ENCODE measurements around the gene INPP1.
"Not testable (repeated sequence)": the region's sequence is repeated elsewhere in the genome, so short reads cannot be mapped to it uniquely, and the experiment has no call there.

Gene INPP1

GRCh38 chr2:190354003-190354690 lies 10.8 kb downstream of the INPP1 start:
- POLR2A ChIA-PET: no interaction called here
- DNase-seq (ENCODE audit: low read depth, low spot score): no peak
- no peak for TF ChIP-seq CTCF (IDR thresholded peaks at IDR 0.05; ENCODE audit: insufficient read depth, low read length, missing control alignments)
- CTCF ChIA-PET: interaction anchor here (1.3 to 5.2 kb wide), 2 partner anchors 8 to 10 kb away, joined by 3 to 20 read pairs; no protein-coding TSS in a partner anchor
- no peak overlapping the region for H3K4me3 ChIP-seq (ENCODE audit: low read depth, low read length)

- ChIA-PET CTCF (interaction anchor here (0.7 to 5.2 kb wide), 3 partner anchors 12 to 695 kb away, joined by 4 to 20 read pairs (median 4); no protein-coding TSS in a partner anchor), POLR2A (no interaction called here)
- no peak overlapping the region for H3K4me3 ChIP-seq (ENCODE audit: low read depth, low read length)
- DNase-seq (ENCODE audit: low read depth, low spot score): no peak
- TF ChIP-seq CTCF (IDR thresholded peaks at IDR 0.05; ENCODE audit: insufficient read depth, low read length, missing control alignments): no peak
Observed at GRCh38 chr2:190355968-190356644, 12.7 kb downstream of the INPP1 start.

- H3K4me3 ChIP-seq (ENCODE audit: low read depth, low read length): no peak overlapping the region
- no peak for TF ChIP-seq CTCF (IDR thresholded peaks at IDR 0.05; ENCODE audit: insufficient read depth, low read length, missing control alignments)
- POLR2A ChIA-PET: no interaction called here
- CTCF ChIA-PET: interaction anchor here (1.2 to 5.2 kb wide), 2 partner anchors 9 to 13 kb away, joined by 3 to 20 read pairs; no protein-coding TSS in a partner anchor
- DNase-seq (ENCODE audit: low read depth, low spot score): no peak
Observed at GRCh38 chr2:190357600-190357999, 14.2 kb downstream of the INPP1 start.

- H3K4me3 ChIP-seq (ENCODE audit: low read depth, low read length); DNase-seq (ENCODE audit: low read depth, low spot score); POLR2A ChIA-PET: not testable (repeated sequence)
- CTCF ChIA-PET: interaction anchor here (1.3 to 1.7 kb wide), 2 partner anchors 15 to 270 kb away, joined by 6 read pairs; no protein-coding TSS in a partner anchor
Observed at GRCh38 chr2:190358655-190359448, 15.5 kb downstream of the INPP1 start.

GRCh38 chr2:190360561-190360960 lies 17.2 kb downstream of the INPP1 start:
- ChIA-PET POLR2A (no interaction called here), CTCF (interaction anchor here (1.0 to 2.3 kb wide), 4 partner anchors 8 to 272 kb away, joined by 3 to 6 read pairs (median 4); no protein-coding TSS in a partner anchor)

More at GRCh38 chr2:190360561-190360960, 17.2 kb downstream of the INPP1 start:
- no peak overlapping the region for H3K4me3 ChIP-seq (ENCODE audit: low read depth, low read length)
- DNase-seq (ENCODE audit: low read depth, low spot score): no peak
- no peak for TF ChIP-seq CTCF (IDR thresholded peaks at IDR 0.05; ENCODE audit: insufficient read depth, low read length, missing control alignments)

Measured in AG04449 (cell line).